Loucy (cell line): Measurements from ENCODE around the gene CLCN6.

ENCODE experiments used
- H2AFZ ChIP-seq: fragments of 200-600 bp; sonication (generic); 2 replicates; pipeline ENCODE4 v1.6.0; 2016; ENCODE audit warnings: antibody characterized with exemption, mild to moderate bottlenecking, low read length, moderate library complexity
- H3F3A ChIP-seq: fragments of 200-600 bp; 2 replicates; pipeline ENCODE4 v1.6.0; 2016; ENCODE audit warnings: antibody characterized with exemption, low read depth, mild to moderate bottlenecking
- H3K27me3 ChIP-seq: fragments of 200-600 bp; sonication (generic); 2 replicates; pipeline ENCODE4 v1.6.1; 2014; ENCODE audit warnings: low read length, mild to moderate bottlenecking; ENCODE audit not compliant: insufficient read depth, poor library complexity, severe bottlenecking
- H3K36me3 ChIP-seq: fragments of 200-600 bp; sonication (generic); 2 replicates; pipeline ENCODE4 v1.6.1; 2016; ENCODE audit warnings: low read length; ENCODE audit not compliant: insufficient read depth
- H3K4me1 ChIP-seq: fragments of 200-600 bp; sonication (generic); 2 replicates; pipeline ENCODE4 v1.5.1; 2014; ENCODE audit warnings: low read length, mild to moderate bottlenecking; ENCODE audit not compliant: insufficient read depth, poor library complexity, severe bottlenecking
- H3K4me2 ChIP-seq: fragments of 200-600 bp; sonication (generic); 2 replicates; pipeline ENCODE4 v1.6.0; 2014; ENCODE audit warnings: antibody characterized with exemption, low read length, low read depth, mild to moderate bottlenecking; ENCODE audit not compliant: poor library complexity, severe bottlenecking
- H3K4me3 ChIP-seq: fragments of 200-600 bp; sonication (generic); 2 replicates; pipeline ENCODE4 v1.5.1; 2014; ENCODE audit warnings: low read length, mild to moderate bottlenecking, mixed read lengths; ENCODE audit not compliant: poor library complexity, severe bottlenecking
- H3K79me2 ChIP-seq: fragments of 200-600 bp; sonication (generic); 2 replicates; pipeline ENCODE4 v1.6.1; 2014; ENCODE audit warnings: low read length; ENCODE audit not compliant: insufficient read depth
- H3K9ac ChIP-seq: fragments of 200-600 bp; sonication (generic); 2 replicates; pipeline ENCODE4 v1.6.0; 2014; ENCODE audit warnings: mild to moderate bottlenecking, low read depth, low read length, moderate library complexity; ENCODE audit not compliant: poor library complexity, severe bottlenecking
- H3K9me2 ChIP-seq: fragments of 200-600 bp; sonication (generic); replicated peaks from 2 replicates; pipeline ENCODE4 v1.6.1; 2016; ENCODE audit warnings: low read depth, low read length, mixed read lengths
- H3K9me3 ChIP-seq: fragments of 200-600 bp; sonication (generic); 2 replicates; pipeline ENCODE4 v1.6.1; 2014; ENCODE audit warnings: mild to moderate bottlenecking, antibody characterized with exemption, low read length, low read depth; ENCODE audit not compliant: insufficient read depth
- H4K20me1 ChIP-seq: fragments of 200-600 bp; sonication (generic); 2 replicates; pipeline ENCODE4 v1.6.0; 2014; ENCODE audit warnings: antibody characterized with exemption, low read length, mild to moderate bottlenecking; ENCODE audit not compliant: insufficient read depth, poor library complexity, severe bottlenecking
- CTCF ChIP-seq: fragments of 200-600 bp; sonication (generic); conservative IDR thresholded peaks from 2 replicates; pipeline ENCODE4 v1.5.1; 2014; ENCODE audit warnings: mild to moderate bottlenecking, antibody characterized with exemption, low read length
- EZH2phosphoT487 ChIP-seq: fragments of 200-600 bp; IDR thresholded peaks from 2 replicates; pipeline ENCODE4 v1.6.1; 2018; ENCODE audit warnings: antibody characterized with exemption, mild to moderate bottlenecking, moderate library complexity, borderline replicate concordance

Gene CLCN6

GRCh38 chr1:11784993-11785769 is 20.8 kb upstream of the CLCN6 start:
- Histone ChIP-seq H3K4me3 (no peak overlapping the region), H3K9me3 (no peaks in the 10 kb centered on the region), H3K9ac (no peak overlapping the region), H3K36me3 (no peaks in the 10 kb centered on the region), H2AFZ (no peak overlapping the region), H3K9me2 (no peaks in the 10 kb centered on the region), H3K4me2 (no peak overlapping the region), H4K20me1 (no peaks in the 10 kb centered on the region), H3K27me3 (no peaks in the 10 kb centered on the region), H3F3A (no peaks in the 10 kb centered on the region), H3K4me1 (no peaks in the 10 kb centered on the region), H3K79me2 (no peaks in the 10 kb centered on the region)
- peak; percentile 86 for TF ChIP-seq CTCF
- TF ChIP-seq EZH2phosphoT487: no peak

- H2AFZ ChIP-seq: no peak overlapping the region
- no peak overlapping the region for H3K4me3 ChIP-seq
- H3K79me2 ChIP-seq: no peaks in the 10 kb centered on the region
- H3K9me2 ChIP-seq: no peaks in the 10 kb centered on the region
- no peaks in the 10 kb centered on the region for H3K27me3 ChIP-seq
- H3K4me1 ChIP-seq: no peaks in the 10 kb centered on the region
- no peak overlapping the region for H3K9ac ChIP-seq
- no peaks in the 10 kb centered on the region for H3F3A ChIP-seq
- H4K20me1 ChIP-seq: no peaks in the 10 kb centered on the region
- H3K36me3 ChIP-seq: no peaks in the 10 kb centered on the region
- no peak overlapping the region for H3K4me2 ChIP-seq
- no peaks in the 10 kb centered on the region for H3K9me3 ChIP-seq
- no peak for TF ChIP-seq CTCF
- no peak for TF ChIP-seq EZH2phosphoT487
These were observed 19.8 kb upstream of the CLCN6 start for GRCh38 chr1:11786168-11786567.

DNA sequence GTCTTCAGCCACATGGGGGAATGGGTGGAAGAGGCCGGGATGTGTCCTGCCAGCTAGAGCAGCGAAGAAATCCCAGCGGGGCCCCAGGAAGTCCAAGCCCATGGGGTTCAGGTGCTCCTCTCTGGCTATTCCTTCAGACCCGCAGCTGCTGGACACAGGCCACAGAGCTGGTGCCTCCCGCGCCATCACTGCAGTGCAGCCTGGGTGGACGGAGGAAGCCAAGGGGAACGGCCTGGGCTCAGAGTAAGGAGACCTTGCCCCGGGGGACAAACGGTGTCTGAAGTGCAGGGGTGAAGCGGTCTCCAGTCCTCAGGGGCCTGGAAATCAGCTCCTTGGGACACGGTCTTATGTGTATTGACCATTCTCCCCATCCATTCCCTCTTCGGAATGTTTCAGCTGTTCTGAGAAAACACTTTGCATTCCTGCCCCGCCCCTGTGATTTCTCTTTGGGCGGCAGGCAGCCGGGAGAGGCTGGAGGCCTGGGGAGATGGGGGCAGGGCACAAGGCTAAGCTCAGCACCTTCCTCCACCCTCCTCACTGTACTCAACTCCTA is 18.7 kb upstream of the CLCN6 start:
- Histone ChIP-seq H2AFZ (no peak overlapping the region), H3K9me2 (no peaks in the 10 kb centered on the region), H3K36me3 (no peaks in the 10 kb centered on the region), H3K4me1 (no peaks in the 10 kb centered on the region), H3K9ac (no peak overlapping the region), H3K9me3 (no peaks in the 10 kb centered on the region), H4K20me1 (no peaks in the 10 kb centered on the region), H3K4me3 (no peak overlapping the region), H3F3A (no peaks in the 10 kb centered on the region), H3K27me3 (no peaks in the 10 kb centered on the region), H3K4me2 (no peak overlapping the region), H3K79me2 (no peaks in the 10 kb centered on the region)
- no peak for TF ChIP-seq CTCF
- TF ChIP-seq EZH2phosphoT487: no peak
